Activated CD4-positive, alpha-beta T cell treated with anti-CD3 and anti-CD28 coated beads for 36 hours (primary cell): ENCODE data around the gene PIK3IP1. TPM values are rescaled to one million over a fixed set of nuclear protein-coding genes. Genes with fewer than 3 reads are reported as not detected.
"Not testable (repeated sequence)": the region's sequence is repeated elsewhere in the genome, so short reads cannot be mapped to it uniquely, and the experiment has no call there.

Source experiments
- ATAC-seq: fragments of 200-7000 bp; cut with Tn5 transposase; one replicate; pipeline ENCODE4 v1.10.0; 2021; ENCODE audit warnings: mild to moderate bottlenecking, moderate library complexity
- CTCF ChIA-PET: fragments of 350-600 bp; sonication (Branson Sonifier 250); formaldehyde crosslinking; loops from one replicate; lab custom pipeline; 2021; ENCODE audit warnings: antibody characterized with exemption; lab: Charles Lee
- POLR2A ChIA-PET: fragments of 350-600 bp; sonication (Branson Sonifier 250); formaldehyde crosslinking; loops from one replicate; lab custom pipeline; 2021; ENCODE audit warnings: antibody characterized with exemption, inconsistent platforms; lab: Charles Lee
- DNase-seq: peaks from one replicate; pipeline ENCODE4 v3.0.0-alpha.2; 2020
- H3K27ac Mint-ChIP-seq: one replicate; pipeline ENCODE4 v1.8.0; 2021; ENCODE audit warnings: mixed read lengths
- H3K27me3 Mint-ChIP-seq: one replicate; pipeline ENCODE4 v1.8.0; 2021; ENCODE audit warnings: mixed read lengths
- H3K36me3 Mint-ChIP-seq: one replicate; pipeline ENCODE4 v1.8.0; 2021; ENCODE audit warnings: low read depth, mixed read lengths
- H3K4me1 Mint-ChIP-seq: one replicate; pipeline ENCODE4 v1.8.0; 2021; ENCODE audit warnings: mixed read lengths
- H3K4me3 Mint-ChIP-seq: one replicate; pipeline ENCODE4 v1.8.0; 2021; ENCODE audit warnings: mild to moderate bottlenecking, moderate library complexity, mixed read lengths
- H3K9me3 Mint-ChIP-seq: one replicate; pipeline ENCODE4 v1.8.0; 2021; ENCODE audit warnings: low read depth, mixed read lengths
- intact Hi-C, 2 experiments: fragments of 100-400 bp; cut with DNase I in 1 of 2; cut with micrococcal nuclease in 1 of 2; formaldehyde crosslinking; loops; one replicate each; pipeline versions ENCODE4 v1.14.2 to v1.15.1; 2022 to 2024; cut with DNase I, micrococcal nuclease
- total RNA-seq, 2 experiments: library from RNA; stranded (reverse); gene quantifications; one replicate each; pipeline ENCODE4 v1.2.3, GENCODE V29; 2021

The PIK3IP1 gene
- total RNA-seq, 2 experiments from 2014 or later: 14.2 to 15.1 TPM

DNA sequence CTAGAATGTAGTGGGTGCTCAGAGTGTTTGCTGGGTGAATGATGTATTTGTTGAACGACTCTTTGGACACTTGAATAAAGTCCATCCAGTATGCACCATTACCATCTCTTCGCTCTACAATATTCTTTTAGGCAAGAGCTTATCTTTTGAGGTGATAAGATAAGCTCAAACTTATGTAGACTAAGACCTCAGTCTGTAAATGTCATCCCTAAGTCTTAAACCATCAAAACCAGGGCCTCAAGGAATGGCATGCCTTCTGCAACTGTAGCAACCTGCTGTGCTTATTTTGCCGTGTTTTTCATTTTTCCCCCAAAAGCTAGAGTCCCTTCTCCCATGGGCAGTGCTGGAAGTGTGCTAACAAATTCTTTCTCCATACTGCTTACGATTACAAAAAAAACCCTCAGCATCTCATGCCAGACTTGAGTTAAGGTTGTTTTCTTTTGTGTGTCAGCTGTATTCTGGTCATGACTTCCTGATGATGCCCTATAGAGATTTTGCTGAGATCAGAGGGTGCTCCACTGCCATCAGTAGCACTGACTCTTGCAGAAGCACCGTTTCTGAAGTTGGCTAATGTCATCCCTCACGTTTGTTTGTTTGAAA lies 52.4 kb downstream of the PIK3IP1 start:
- no peaks in the 10 kb centered on the region for H3K27me3 Mint-ChIP-seq
- no peak overlapping the region for H3K4me3 Mint-ChIP-seq
- POLR2A ChIA-PET: no interaction called here

DNA sequence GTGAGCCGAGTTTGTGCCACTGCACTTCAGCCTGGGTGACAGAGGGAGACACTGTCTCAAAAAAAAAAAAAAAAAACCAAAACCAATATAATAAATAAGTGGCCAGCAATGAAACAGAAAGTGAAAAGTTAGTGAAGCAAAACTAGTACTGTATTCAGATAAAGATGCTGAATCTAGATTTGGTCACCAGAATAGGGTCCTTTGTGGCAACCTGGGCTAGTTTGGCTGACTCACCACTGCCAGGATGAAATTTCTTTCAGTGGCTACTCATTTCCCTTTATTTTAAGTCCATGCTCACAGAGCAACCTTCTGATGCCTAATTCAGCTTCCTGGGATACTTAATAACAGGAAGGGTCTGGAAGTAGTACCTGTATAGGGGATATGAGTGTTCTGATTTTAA lies 54.2 kb downstream of the PIK3IP1 start:
- Mint-ChIP-seq H3K9me3 (no peaks in the 10 kb centered on the region), H3K4me3 (no peak overlapping the region), H3K36me3 (peaks cover 11% of the 10 kb centered on the region), H3K27me3 (no peaks in the 10 kb centered on the region), H3K27ac (no peak overlapping the region), H3K4me1 (peaks cover 11% of the 10 kb centered on the region)
- POLR2A ChIA-PET: no interaction called here
- intact Hi-C loops: no loop called here
- CTCF ChIA-PET: interaction anchor here (1.1 to 1.7 kb wide), 2 partner anchors 9 to 71 kb away, joined by 4 read pairs; no protein-coding TSS in a partner anchor
- ATAC-seq (peak; percentile 23), DNase-seq (no peak)

More for the DNA sequence above, 52.4 kb downstream of the PIK3IP1 start:
- H3K36me3 Mint-ChIP-seq: peaks cover 4% of the 10 kb centered on the region
- DNase-seq (no peak), ATAC-seq (no peak)
- peaks cover 15% of the 10 kb centered on the region for H3K4me1 Mint-ChIP-seq
- no peak overlapping the region for H3K27ac Mint-ChIP-seq
- intact Hi-C loops: no loop called here
- H3K9me3 Mint-ChIP-seq: no peaks in the 10 kb centered on the region
- CTCF ChIA-PET: interaction anchor here (0.6 to 2.1 kb wide), 3 partner anchors 7 to 27 kb away, joined by 3 to 9 read pairs (median 4); no protein-coding TSS in a partner anchor

DNA sequence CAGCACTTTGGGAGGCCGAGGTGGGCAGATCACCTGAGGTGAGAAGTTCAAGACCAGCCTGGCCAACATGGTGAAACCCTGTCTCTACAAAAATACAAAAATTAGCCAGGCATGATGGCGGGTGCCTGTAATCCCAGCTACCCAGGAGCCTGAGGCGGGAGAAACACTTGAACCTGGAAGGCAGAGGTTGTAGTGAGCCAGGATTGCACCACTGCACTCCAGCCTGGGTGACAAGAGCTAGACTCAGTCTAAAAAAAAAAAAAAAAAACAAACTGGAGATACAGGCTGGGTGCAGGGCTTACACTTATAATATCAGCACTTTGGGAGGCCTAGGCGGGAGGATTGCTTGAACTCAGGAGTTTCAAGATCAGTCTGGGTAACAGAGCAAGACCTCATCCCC lies 56.2 kb downstream of the PIK3IP1 start:
- DNase-seq, H3K9me3 Mint-ChIP-seq, intact Hi-C loops, H3K27me3 Mint-ChIP-seq, ATAC-seq, H3K4me3 Mint-ChIP-seq, H3K27ac Mint-ChIP-seq, H3K36me3 Mint-ChIP-seq, CTCF ChIA-PET, POLR2A ChIA-PET: not testable (repeated sequence)
- peaks cover 12% of the 10 kb centered on the region for H3K4me1 Mint-ChIP-seq

DNA sequence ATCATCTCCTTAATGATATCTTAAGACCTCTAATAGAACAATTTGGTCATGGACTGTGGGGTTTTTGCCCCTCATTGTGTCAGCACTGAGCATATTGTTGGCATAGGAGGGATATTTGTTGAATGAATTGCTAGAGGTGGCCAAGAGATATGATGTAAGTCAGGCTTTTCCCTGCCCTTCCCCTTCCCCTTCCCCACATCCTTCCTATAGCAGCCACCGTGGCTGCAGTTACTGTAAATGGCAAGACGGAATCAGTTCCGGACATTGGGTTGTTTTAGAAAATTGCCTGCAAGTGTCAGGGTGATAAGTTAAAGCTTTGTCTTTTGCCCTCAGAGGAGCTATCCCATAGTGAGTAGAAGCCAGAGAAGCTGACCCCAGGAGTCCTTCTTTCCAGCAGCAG lies 57.2 kb downstream of the PIK3IP1 start:
- ATAC-seq (no peak), DNase-seq (no peak)
- Mint-ChIP-seq H3K36me3 (peaks cover 7% of the 10 kb centered on the region), H3K27ac (no peak overlapping the region), H3K4me1 (peaks cover 22% of the 10 kb centered on the region), H3K9me3 (no peaks in the 10 kb centered on the region), H3K4me3 (no peak overlapping the region), H3K27me3 (no peaks in the 10 kb centered on the region)
- CTCF ChIA-PET: no interaction called here
- POLR2A ChIA-PET: no interaction called here
- intact Hi-C loops: no loop called here

DNA sequence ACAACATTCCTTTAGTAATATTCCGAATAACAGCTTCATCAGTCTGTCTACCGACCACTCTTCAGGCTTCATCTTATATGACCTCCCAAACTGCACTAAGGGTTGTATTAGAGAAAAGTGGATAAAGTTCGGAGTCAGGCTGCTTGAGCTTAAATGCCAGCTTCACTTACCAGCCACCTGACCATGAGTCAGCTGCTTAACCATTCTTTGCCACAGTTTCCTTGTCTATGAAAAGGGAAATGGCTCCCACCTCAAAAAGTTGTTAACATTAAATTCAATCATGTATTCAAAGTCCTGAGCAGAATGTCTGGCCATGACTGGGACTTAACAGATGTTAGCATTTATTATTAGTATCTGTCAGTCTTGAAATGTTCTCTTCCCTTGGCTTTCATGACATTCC lies 59.3 kb downstream of the PIK3IP1 start:
- no peak overlapping the region for H3K27ac Mint-ChIP-seq
- CTCF ChIA-PET: interaction anchor here (0.6 to 1.4 kb wide), 6 partner anchors 9 to 354 kb away, joined by 3 to 6 read pairs (median 4); no protein-coding TSS in a partner anchor
- no peak overlapping the region for H3K4me3 Mint-ChIP-seq
- intact Hi-C loops: no loop called here
- peaks cover 9% of the 10 kb centered on the region for H3K36me3 Mint-ChIP-seq
- H3K9me3 Mint-ChIP-seq: no peaks in the 10 kb centered on the region
- POLR2A ChIA-PET: no interaction called here
- peaks cover 30% of the 10 kb centered on the region for H3K4me1 Mint-ChIP-seq
- DNase-seq: no peak
- no peak for ATAC-seq
- H3K27me3 Mint-ChIP-seq: no peaks in the 10 kb centered on the region

Other genes with a start within 250 kb of the PIK3IP1 start
- gene SMTN, start 211.2 kb downstream of the PIK3IP1 start, total RNA-seq: 10 to 100 TPM; 40.1 to 45.8 TPM
- 10 to 100 TPM in 1 of 2 experiments, 1 to 10 TPM in 1; 8.8 to 12.2 TPM for gene SELENOM, start 184.9 kb downstream of the PIK3IP1 start, total RNA-seq
- under 1 TPM; 0.11 to 0.23 TPM for gene INPP5J, start 169.5 kb downstream of the PIK3IP1 start, total RNA-seq
- gene PLA2G3, start 152.0 kb downstream of the PIK3IP1 start, total RNA-seq: not detected
- 10 to 100 TPM; 15.7 to 16.1 TPM for gene RNF185, start 132.3 kb downstream of the PIK3IP1 start, total RNA-seq
- 10 to 100 TPM; 31.8 to 34.4 TPM for gene LIMK2, start 80.2 kb downstream of the PIK3IP1 start, total RNA-seq
- gene PATZ1, start 53.9 kb upstream of the PIK3IP1 start, total RNA-seq: 10 to 100 TPM; 22.9 to 23.9 TPM
- 100 to 1,000 TPM; 104 to 106 TPM for gene DRG1, start 107.1 kb upstream of the PIK3IP1 start, total RNA-seq
- 10 to 100 TPM; 45.4 to 75.0 TPM for gene EIF4ENIF1, start 197.4 kb upstream of the PIK3IP1 start, total RNA-seq
- gene SFI1, start 204.0 kb upstream of the PIK3IP1 start, total RNA-seq: 100 to 1,000 TPM; 221 to 234 TPM